Neural cell (in vitro differentiated cells): ENCODE data around the gene MYLK3. TPM values are rescaled to one million over a fixed set of nuclear protein-coding genes. Genes with fewer than 3 reads are reported as not detected.

Experiments used
- H2AFZ ChIP-seq: fragments of 200-600, 300-800 bp; sonication (generic), shearing (Covaris generic); 2 replicates; pipeline ENCODE4 v1.6.0; 2014; ENCODE audit warnings: low read depth, mild to moderate bottlenecking, antibody characterized with exemption, low read length, moderate library complexity
- H3F3A ChIP-seq: fragments of 200-600 bp; shearing (Covaris generic); 2 replicates; pipeline ENCODE4 v1.6.1; 2016; ENCODE audit warnings: mild to moderate bottlenecking, moderate library complexity, mixed read lengths, antibody characterized with exemption, low read length; ENCODE audit not compliant: insufficient read depth, poor library complexity, severe bottlenecking
- H3K27ac ChIP-seq: fragments of 200-600, 300-800 bp; sonication (generic), shearing (Covaris generic); 2 replicates; pipeline ENCODE4 v1.5.1; 2014; ENCODE audit warnings: mild to moderate bottlenecking, low read length, moderate library complexity
- H3K27me3 ChIP-seq: fragments of 300-800, 200-600 bp; sonication (generic), shearing (Covaris generic); 2 replicates; pipeline ENCODE4 v1.6.0; 2014; ENCODE audit warnings: mild to moderate bottlenecking, low read depth, low read length, moderate library complexity; ENCODE audit not compliant: insufficient read depth
- H3K36me3 ChIP-seq: fragments of 300-800, 200-600 bp; sonication (generic), shearing (Covaris generic); 2 replicates; pipeline ENCODE4 v1.5.1; 2014; ENCODE audit warnings: mild to moderate bottlenecking, antibody characterized with exemption, low read length, moderate library complexity; ENCODE audit not compliant: insufficient read depth
- H3K4me2 ChIP-seq: fragments of 300-800, 200-600 bp; sonication (generic), shearing (Covaris generic); 2 replicates; pipeline ENCODE4 v1.6.0; 2014; ENCODE audit warnings: mild to moderate bottlenecking, low read length
- H3K4me3 ChIP-seq: fragments of 300-800, 200-600 bp; sonication (generic), shearing (Covaris generic); 2 replicates; pipeline ENCODE4 v1.5.1; 2014; ENCODE audit warnings: mild to moderate bottlenecking, low read length, moderate library complexity
- H3K79me2 ChIP-seq: fragments of 200-600 bp; shearing (Covaris generic); replicated peaks from 2 replicates; pipeline ENCODE4 v1.6.0; 2014; ENCODE audit warnings: mild to moderate bottlenecking, low read length, moderate library complexity; ENCODE audit not compliant: insufficient read depth
- H3K9ac ChIP-seq: fragments of 300-800, 200-600 bp; sonication (generic), shearing (Covaris generic); 2 replicates; pipeline ENCODE4 v1.6.1; 2016; ENCODE audit warnings: mild to moderate bottlenecking, low read length, mixed read lengths
- H3K9me2 ChIP-seq: fragments of 200-600 bp; shearing (Covaris generic); 2 replicates; pipeline ENCODE4 v1.6.1; 2016; ENCODE audit warnings: mild to moderate bottlenecking, low read length, mixed read lengths; ENCODE audit not compliant: insufficient read depth
- H3K9me3 ChIP-seq: fragments of 200-600, 300-800 bp; sonication (generic), shearing (Covaris generic); 2 replicates; pipeline ENCODE4 v1.6.1; 2016; ENCODE audit warnings: mild to moderate bottlenecking, mixed run types, low read length, moderate library complexity, mixed read lengths
- H4K20me1 ChIP-seq: fragments of 200-600 bp; shearing (Covaris generic); 2 replicates; pipeline ENCODE4 v1.6.1; 2016; ENCODE audit warnings: mild to moderate bottlenecking, mixed run types; ENCODE audit not compliant: insufficient read depth
- EP300 ChIP-seq: fragments of 450-650 bp; conservative IDR thresholded peaks from 2 replicates; pipeline ENCODE4 v1.6.1; 2014; ENCODE audit warnings: antibody characterized with exemption, mild to moderate bottlenecking, moderate library complexity; ENCODE audit not compliant: poor library complexity, severe bottlenecking
- EZH2 ChIP-seq: fragments of 200-600, 300-800 bp; shearing (Covaris generic), sonication (generic); IDR thresholded peaks from 2 replicates; pipeline ENCODE4 v1.6.1; 2014; ENCODE audit warnings: antibody characterized with exemption, low read length, borderline replicate concordance, mild to moderate bottlenecking; ENCODE audit not compliant: insufficient read depth, poor library complexity, severe bottlenecking
- MXI1 ChIP-seq: fragments of 450-650 bp; conservative IDR thresholded peaks from 2 replicates; pipeline ENCODE4 v1.6.1; 2014; ENCODE audit warnings: antibody characterized with exemption, mild to moderate bottlenecking; ENCODE audit not compliant: poor library complexity, severe bottlenecking
- POLR2AphosphoS5 ChIP-seq: IDR thresholded peaks from 2 replicates; pipeline ENCODE4 v1.6.1; 2012
- RAD21 ChIP-seq: fragments of 450-650 bp; conservative IDR thresholded peaks from 2 replicates; pipeline ENCODE4 v1.6.1; 2014; ENCODE audit warnings: antibody characterized with exemption, mild to moderate bottlenecking, moderate library complexity
- polyA plus RNA-seq: library from polyadenylated mRNA; depleted of rRNA; stranded (reverse); fragments of >200 nt; gene quantifications from 2 replicates; pipeline ENCODE4 v1.2.3, GENCODE V29; 2014
- TF ChIP-seq, protein P1 (sequence below): fragments of 450-650 bp; IDR thresholded peaks from 2 replicates; pipeline ENCODE4 v1.5.1; 2014; ENCODE audit warnings: antibody characterized with exemption, mild to moderate bottlenecking, moderate library complexity; ENCODE audit not compliant: poor library complexity, severe bottlenecking
- TF ChIP-seq, protein P2 (sequence below): IDR thresholded peaks from 2 replicates; pipeline ENCODE4 v1.6.1; 2012; ENCODE audit warnings: borderline replicate concordance

The MYLK3 gene
- polyA plus RNA-seq, 1 donor from 2014 or later, result 0.07 TPM

DNA sequence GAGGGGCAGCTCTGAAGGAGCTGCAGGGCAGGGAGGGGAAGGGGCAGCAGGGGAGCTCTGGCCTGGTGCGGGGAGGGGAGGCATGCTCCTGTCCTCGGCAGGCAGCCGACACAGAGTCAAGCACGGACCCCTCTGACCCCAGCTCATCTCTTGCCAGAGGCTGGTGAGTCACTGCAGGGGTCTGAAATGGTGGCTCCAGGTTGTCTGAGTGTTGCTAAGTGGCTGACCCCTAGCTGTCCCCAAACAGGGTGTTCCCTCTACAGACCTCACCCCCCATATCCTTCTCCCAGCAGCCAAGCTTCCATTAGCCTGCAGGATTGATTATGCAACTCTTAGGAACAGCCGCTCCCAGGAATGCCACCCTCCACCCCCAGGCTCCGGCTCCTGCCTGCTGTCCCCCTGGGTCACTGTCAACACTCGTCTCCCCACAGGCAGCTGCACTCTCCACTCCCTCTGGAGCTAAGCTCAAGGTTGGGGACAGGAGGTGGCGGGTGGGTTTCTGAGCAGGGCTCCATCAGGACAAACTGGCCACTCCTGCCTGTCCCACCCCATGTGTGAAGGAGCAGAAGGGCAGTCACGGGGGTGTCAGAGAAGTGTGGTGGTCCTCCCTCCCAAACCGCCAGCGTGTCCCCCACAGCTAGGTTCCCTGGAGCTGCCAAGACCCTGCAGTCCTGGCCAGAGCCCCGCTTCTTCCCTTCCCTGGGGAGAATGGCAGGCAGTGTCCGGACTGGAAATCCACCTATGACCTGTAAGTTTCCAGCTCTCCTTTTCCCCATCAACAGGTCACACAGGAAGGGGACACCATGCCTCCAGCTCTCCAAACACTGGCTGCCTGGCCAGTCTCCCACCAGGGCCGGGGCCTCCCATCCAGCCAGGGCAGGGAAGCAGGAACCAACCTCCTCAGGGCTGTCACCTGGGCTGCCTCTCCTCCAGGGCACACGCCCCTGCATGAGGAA is 1.0 kb downstream of the MYLK3 start:
- H2AFZ ChIP-seq, result no peak overlapping the region

DNA sequence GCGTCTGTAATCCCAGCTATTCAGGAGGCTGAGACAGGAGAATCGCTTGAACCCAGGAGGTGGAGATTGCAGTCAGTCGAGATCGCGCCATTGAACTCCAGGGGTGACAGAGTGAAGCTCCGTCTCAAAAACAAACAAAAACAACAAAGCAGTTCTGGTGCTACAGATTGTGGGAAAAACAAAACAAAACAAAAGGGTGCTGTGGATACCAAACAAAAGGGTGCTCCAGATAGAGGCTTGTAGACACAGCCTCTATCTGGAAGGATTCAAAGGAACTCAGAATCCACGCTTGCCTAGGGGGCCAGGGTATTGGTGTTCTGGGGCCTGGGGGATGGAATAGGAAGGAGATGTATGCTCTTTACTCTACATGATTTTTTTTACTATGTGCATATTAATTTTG is 2.5 kb downstream of the MYLK3 start:
- Histone ChIP-seq H3K79me2 (no peaks in the 10 kb centered on the region), H3K27ac (no peak overlapping the region), H3F3A (no peaks in the 10 kb centered on the region), H3K4me3 (no peak overlapping the region), H3K4me2 (no peak overlapping the region), H4K20me1 (no peaks in the 10 kb centered on the region), H3K9me2 (no peaks in the 10 kb centered on the region), H3K9me3 (no peaks in the 10 kb centered on the region), H3K36me3 (no peaks in the 10 kb centered on the region), H3K27me3 (no peaks in the 10 kb centered on the region), H3K9ac (no peak overlapping the region), H2AFZ (no peak overlapping the region)
- no peak for TF ChIP-seq MXI1
- TF ChIP-seq, protein P1, sequence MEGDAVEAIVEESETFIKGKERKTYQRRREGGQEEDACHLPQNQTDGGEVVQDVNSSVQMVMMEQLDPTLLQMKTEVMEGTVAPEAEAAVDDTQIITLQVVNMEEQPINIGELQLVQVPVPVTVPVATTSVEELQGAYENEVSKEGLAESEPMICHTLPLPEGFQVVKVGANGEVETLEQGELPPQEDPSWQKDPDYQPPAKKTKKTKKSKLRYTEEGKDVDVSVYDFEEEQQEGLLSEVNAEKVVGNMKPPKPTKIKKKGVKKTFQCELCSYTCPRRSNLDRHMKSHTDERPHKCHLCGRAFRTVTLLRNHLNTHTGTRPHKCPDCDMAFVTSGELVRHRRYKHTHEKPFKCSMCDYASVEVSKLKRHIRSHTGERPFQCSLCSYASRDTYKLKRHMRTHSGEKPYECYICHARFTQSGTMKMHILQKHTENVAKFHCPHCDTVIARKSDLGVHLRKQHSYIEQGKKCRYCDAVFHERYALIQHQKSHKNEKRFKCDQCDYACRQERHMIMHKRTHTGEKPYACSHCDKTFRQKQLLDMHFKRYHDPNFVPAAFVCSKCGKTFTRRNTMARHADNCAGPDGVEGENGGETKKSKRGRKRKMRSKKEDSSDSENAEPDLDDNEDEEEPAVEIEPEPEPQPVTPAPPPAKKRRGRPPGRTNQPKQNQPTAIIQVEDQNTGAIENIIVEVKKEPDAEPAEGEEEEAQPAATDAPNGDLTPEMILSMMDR, result no peak

More for the DNA sequence above, 1.0 kb downstream of the MYLK3 start:
- H3K9ac ChIP-seq, result no peak overlapping the region
- no peaks in the 10 kb centered on the region for H4K20me1 ChIP-seq
- no peak overlapping the region for H3K4me2 ChIP-seq
- TF ChIP-seq EZH2 (no peak), EP300 (no peak), MXI1 (no peak), POLR2AphosphoS5 (no peak), RAD21 (no peak)
- TF ChIP-seq, protein P1, result no peak
- TF ChIP-seq, protein P2, sequence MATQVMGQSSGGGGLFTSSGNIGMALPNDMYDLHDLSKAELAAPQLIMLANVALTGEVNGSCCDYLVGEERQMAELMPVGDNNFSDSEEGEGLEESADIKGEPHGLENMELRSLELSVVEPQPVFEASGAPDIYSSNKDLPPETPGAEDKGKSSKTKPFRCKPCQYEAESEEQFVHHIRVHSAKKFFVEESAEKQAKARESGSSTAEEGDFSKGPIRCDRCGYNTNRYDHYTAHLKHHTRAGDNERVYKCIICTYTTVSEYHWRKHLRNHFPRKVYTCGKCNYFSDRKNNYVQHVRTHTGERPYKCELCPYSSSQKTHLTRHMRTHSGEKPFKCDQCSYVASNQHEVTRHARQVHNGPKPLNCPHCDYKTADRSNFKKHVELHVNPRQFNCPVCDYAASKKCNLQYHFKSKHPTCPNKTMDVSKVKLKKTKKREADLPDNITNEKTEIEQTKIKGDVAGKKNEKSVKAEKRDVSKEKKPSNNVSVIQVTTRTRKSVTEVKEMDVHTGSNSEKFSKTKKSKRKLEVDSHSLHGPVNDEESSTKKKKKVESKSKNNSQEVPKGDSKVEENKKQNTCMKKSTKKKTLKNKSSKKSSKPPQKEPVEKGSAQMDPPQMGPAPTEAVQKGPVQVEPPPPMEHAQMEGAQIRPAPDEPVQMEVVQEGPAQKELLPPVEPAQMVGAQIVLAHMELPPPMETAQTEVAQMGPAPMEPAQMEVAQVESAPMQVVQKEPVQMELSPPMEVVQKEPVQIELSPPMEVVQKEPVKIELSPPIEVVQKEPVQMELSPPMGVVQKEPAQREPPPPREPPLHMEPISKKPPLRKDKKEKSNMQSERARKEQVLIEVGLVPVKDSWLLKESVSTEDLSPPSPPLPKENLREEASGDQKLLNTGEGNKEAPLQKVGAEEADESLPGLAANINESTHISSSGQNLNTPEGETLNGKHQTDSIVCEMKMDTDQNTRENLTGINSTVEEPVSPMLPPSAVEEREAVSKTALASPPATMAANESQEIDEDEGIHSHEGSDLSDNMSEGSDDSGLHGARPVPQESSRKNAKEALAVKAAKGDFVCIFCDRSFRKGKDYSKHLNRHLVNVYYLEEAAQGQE, result no peak
- no peaks in the 10 kb centered on the region for H3K27me3 ChIP-seq
- H3K9me3 ChIP-seq, result no peaks in the 10 kb centered on the region
- no peak overlapping the region for H3K27ac ChIP-seq
- H3K4me3 ChIP-seq, result no peak overlapping the region
- no peaks in the 10 kb centered on the region for H3K79me2 ChIP-seq
- H3K9me2 ChIP-seq, result no peaks in the 10 kb centered on the region
- no peaks in the 10 kb centered on the region for H3F3A ChIP-seq
- H3K36me3 ChIP-seq, result no peaks in the 10 kb centered on the region
